Neuronal stem cell (in vitro differentiated cells): Measurements from ENCODE around the gene TYW3.

Experiments
- DNase-seq: peaks from one replicate; pipeline ENCODE4 v3.0.0-alpha.2; 2013; ENCODE audit warnings: low spot score
- H2AFZ ChIP-seq: one replicate; pipeline ENCODE4 v1.6.1; 2013; ENCODE audit warnings: mild to moderate bottlenecking, low read length, inconsistent platforms
- H2AK5ac ChIP-seq: 2 replicates; pipeline ENCODE4 v1.6.1; 2013; ENCODE audit warnings: low read depth, mild to moderate bottlenecking, inconsistent platforms, low read length, moderate library complexity, mixed read lengths
- H2BK120ac ChIP-seq: 2 replicates; pipeline ENCODE4 v1.6.1; 2013; ENCODE audit warnings: low read depth, mild to moderate bottlenecking, inconsistent platforms, low read length, moderate library complexity, mixed read lengths
- H2BK12ac ChIP-seq: one replicate; pipeline ENCODE4 v1.6.1; 2013; ENCODE audit warnings: low read length, inconsistent platforms
- H2BK15ac ChIP-seq: 2 replicates; pipeline ENCODE4 v1.6.1; 2013; ENCODE audit warnings: mild to moderate bottlenecking, low read length, inconsistent platforms, mixed read lengths
- H2BK5ac ChIP-seq: one replicate; pipeline ENCODE4 v1.6.1; 2013; ENCODE audit warnings: inconsistent platforms, mild to moderate bottlenecking, low read length, moderate library complexity
- H3K14ac ChIP-seq: one replicate; pipeline ENCODE4 v1.6.1; 2013; ENCODE audit warnings: low read length, inconsistent platforms
- H3K18ac ChIP-seq: 2 replicates; pipeline ENCODE4 v1.6.1; 2013; ENCODE audit warnings: low read length, inconsistent platforms
- H3K23ac ChIP-seq: 2 replicates; pipeline ENCODE4 v1.6.1; 2013; ENCODE audit warnings: low read depth, mild to moderate bottlenecking, mixed read lengths, low read length, inconsistent platforms; ENCODE audit not compliant: poor library complexity
- H3K27ac ChIP-seq: replicated peaks from 3 replicates; pipeline ENCODE4 v1.5.1; 2013; ENCODE audit warnings: low read length, inconsistent platforms
- H3K27me3 ChIP-seq, 3 experiments: 2 replicates each; pipeline ENCODE4 v1.6.1; 2013; ENCODE audit warnings: low read length in 3 of 3, mild to moderate bottlenecking in 2 of 3, inconsistent platforms in 1 of 3, low read depth in 1 of 3, mixed read lengths in 1 of 3, moderate library complexity in 1 of 3; ENCODE audit not compliant: control insufficient read depth in 3 of 3, insufficient read depth in 3 of 3
- H3K36me3 ChIP-seq, 2 donors: replicated peaks in 1 of 2; 2 replicates each; pipeline ENCODE4 v1.6.1; 2013; ENCODE audit warnings: low read length in 2 of 2; ENCODE audit not compliant: control insufficient read depth in 2 of 2, insufficient read depth in 2 of 2
- H3K4ac ChIP-seq: 2 replicates; pipeline ENCODE4 v1.6.1; 2013; ENCODE audit warnings: inconsistent platforms, mild to moderate bottlenecking, low read length, moderate library complexity
- H3K4me1 ChIP-seq, 2 donors: 1 replicate in 1 of 2; 2 replicates in 1 of 2; pipeline ENCODE4 v1.6.1; 2013; ENCODE audit warnings: low read length in 2 of 2, low read depth in 1 of 2; ENCODE audit not compliant: control insufficient read depth in 2 of 2, insufficient read depth in 1 of 2
- H3K4me2 ChIP-seq: one replicate; pipeline ENCODE4 v1.6.1; 2013; ENCODE audit warnings: mild to moderate bottlenecking, low read length, inconsistent platforms; ENCODE audit not compliant: insufficient read depth, poor library complexity, severe bottlenecking
- H3K4me3 ChIP-seq, 2 donors: 2 replicates each; pipeline ENCODE4 v1.5.1; 2013; ENCODE audit warnings: low read length in 2 of 2, mild to moderate bottlenecking in 2 of 2, inconsistent platforms in 1 of 2, moderate library complexity in 1 of 2
- H3K79me1 ChIP-seq: one replicate; pipeline ENCODE4 v1.6.1; 2013; ENCODE audit warnings: low read depth, mild to moderate bottlenecking, inconsistent platforms, low read length, moderate library complexity
- H3K9ac ChIP-seq: one replicate; pipeline ENCODE4 v1.6.1; 2013; ENCODE audit warnings: mild to moderate bottlenecking, low read depth, low read length, inconsistent platforms; ENCODE audit not compliant: poor library complexity
- H3K9me3 ChIP-seq, 2 donors: replicated peaks in 1 of 2; 2 replicates each; pipeline versions ENCODE3 to v1.6.1; 2013; ENCODE audit warnings: low read length in 2 of 2, mild to moderate bottlenecking in 2 of 2, inconsistent platforms in 1 of 2, low read depth in 1 of 2, mixed read lengths in 1 of 2, moderate library complexity in 1 of 2; ENCODE audit not compliant: control insufficient read depth in 2 of 2, insufficient read depth in 1 of 2
- H4K8ac ChIP-seq: one replicate; pipeline ENCODE4 v1.6.1; 2013; ENCODE audit warnings: low read depth, mild to moderate bottlenecking, inconsistent platforms, low read length, moderate library complexity
- H4K91ac ChIP-seq: one replicate; pipeline ENCODE4 v1.6.1; 2013; ENCODE audit warnings: low read length, low read depth, mild to moderate bottlenecking, inconsistent platforms; ENCODE audit not compliant: poor library complexity
- WGBS, 2 donors: extraction: QIAGEN DNeasy Blood & Tissue Kit; methylation state at CpG; one replicate each; pipeline ENCODE4 v1.1.7; 2013; ENCODE audit warnings: missing lambda C conversion rate in 2 of 2, mixed read lengths in 1 of 2; ENCODE audit not compliant: insufficient read length in 2 of 2, insufficient replicate concordance in 1 of 2; ENCODE audit errors: extremely low coverage in 2 of 2; 5-methylcytosine and 5-hydroxymethylcytosine counted together

TYW3 gene

GRCh38 chr1:74772945-74773344, 40.0 kb downstream of the TYW3 start:
- Histone ChIP-seq H3K4me1 (no peaks in the 10 kb centered on the region), H2BK5ac (no peak overlapping the region), H2BK12ac (no peak overlapping the region), H3K9me3 (no peaks in the 10 kb centered on the region), H3K36me3 (no peaks in the 10 kb centered on the region), H2AFZ (no peak overlapping the region), H3K4me2 (no peak overlapping the region), H4K8ac (no peak overlapping the region), H2AK5ac (no peak overlapping the region), H3K27ac (no peak overlapping the region), H3K4ac (no peak overlapping the region), H3K23ac (no peak overlapping the region), H2BK120ac (no peak overlapping the region), H4K91ac (no peak overlapping the region), H3K18ac (no peak overlapping the region), H3K79me1 (no peaks in the 10 kb centered on the region), H3K27me3 (peaks cover 0 to 2% (median 0%) of the 10 kb centered on the region in 3 experiments), H3K9ac (no peak overlapping the region), H2BK15ac (no peak overlapping the region), H3K14ac (no peak overlapping the region), H3K4me3 (no peak overlapping the region)
- no peak for DNase-seq
- WGBS, 2 donors: no CpG with 5 or more reads among the region's 1 CpG

GRCh38 chr1:74773582-74773981, 40.6 kb downstream of the TYW3 start:
- Histone ChIP-seq H2AFZ (no peak overlapping the region), H3K14ac (no peak overlapping the region), H2BK15ac (no peak overlapping the region), H3K9me3 (no peaks in the 10 kb centered on the region), H3K27ac (no peak overlapping the region), H2BK5ac (no peak overlapping the region), H3K23ac (no peak overlapping the region), H2BK120ac (no peak overlapping the region), H3K79me1 (no peaks in the 10 kb centered on the region), H3K4ac (no peak overlapping the region), H4K8ac (no peak overlapping the region), H3K9ac (no peak overlapping the region), H3K4me1 (no peaks in the 10 kb centered on the region), H2AK5ac (no peak overlapping the region), H3K36me3 (no peaks in the 10 kb centered on the region), H3K18ac (no peak overlapping the region), H3K4me3 (no peak overlapping the region), H3K4me2 (no peak overlapping the region), H3K27me3 (peaks cover 0 to 2% (median 0%) of the 10 kb centered on the region in 3 experiments), H2BK12ac (no peak overlapping the region), H4K91ac (no peak overlapping the region)
- no peak for DNase-seq
- WGBS, 2 donors: no CpG with 5 or more reads among the region's 2 CpGs

- Histone ChIP-seq H3K4ac (no peak overlapping the region), H3K18ac (no peak overlapping the region), H3K9me3 (no peaks in the 10 kb centered on the region), H2BK120ac (no peak overlapping the region), H2BK5ac (no peak overlapping the region), H3K36me3 (no peaks in the 10 kb centered on the region), H3K4me1 (peaks cover 2% of the 10 kb centered on the region in 2 donors), H4K91ac (no peak overlapping the region), H4K8ac (no peak overlapping the region), H3K14ac (no peak overlapping the region), H2AFZ (no peak overlapping the region), H3K9ac (no peak overlapping the region), H2BK15ac (no peak overlapping the region), H3K79me1 (no peaks in the 10 kb centered on the region), H2AK5ac (no peak overlapping the region), H3K4me3 (no peak overlapping the region), H3K23ac (no peak overlapping the region), H2BK12ac (no peak overlapping the region), H3K4me2 (no peak overlapping the region), H3K27ac (no peak overlapping the region), H3K27me3 (peaks cover 0 to 2% (median 0%) of the 10 kb centered on the region in 3 experiments)
- DNase-seq: no peak
- no CpG with 5 or more reads among the region's 2 CpGs for WGBS, 2 donors
Measured at GRCh38 chr1:74775735-74776134, 42.8 kb downstream of the TYW3 start.

- Histone ChIP-seq H3K23ac (no peak overlapping the region), H2BK12ac (no peak overlapping the region), H2BK5ac (no peak overlapping the region), H4K8ac (no peak overlapping the region), H3K14ac (no peak overlapping the region), H3K18ac (no peak overlapping the region), H3K27ac (no peak overlapping the region), H3K36me3 (no peaks in the 10 kb centered on the region), H3K4ac (no peak overlapping the region), H2BK15ac (no peak overlapping the region), H3K4me2 (no peak overlapping the region), H2AFZ (no peak overlapping the region), H2AK5ac (no peak overlapping the region), H3K79me1 (no peaks in the 10 kb centered on the region), H3K27me3 (peaks cover 0 to 2% (median 0%) of the 10 kb centered on the region in 3 experiments), H3K9me3 (no peaks in the 10 kb centered on the region), H4K91ac (no peak overlapping the region), H3K4me1 (peaks cover 3% of the 10 kb centered on the region in 2 donors), H3K4me3 (no peak overlapping the region), H3K9ac (no peak overlapping the region), H2BK120ac (no peak overlapping the region)
- DNase-seq: no peak
- WGBS, 2 donors: no CpG with 5 or more reads among the region's 1 CpG
Measured at GRCh38 chr1:74777525-74777924, 44.6 kb downstream of the TYW3 start.
